Mesenteric fat pad (tissue), 1 donor: ENCODE results near the gene ERAL1. TPM values are rescaled to one million over a fixed set of nuclear protein-coding genes. Genes with fewer than 3 reads are reported as not detected.
"Not testable (repeated sequence)": the region's sequence is repeated elsewhere in the genome, so short reads cannot be mapped to it uniquely, and the experiment has no call there.

Source experiments
- DNase-seq: peaks from one replicate; pipeline ENCODE4 v3.0.0-alpha.2; 2020; ENCODE audit warnings: low spot score
- long read RNA-seq: library from polyadenylated mRNA; unstranded; transcript quantifications from one replicate; pipeline ENCODE4 v2.0.0, GENCODE V29; 2020
- total RNA-seq: library from RNA; stranded (reverse); fragmentation: NEBNext Ultra II Directional; extraction: Animal tissue kit (Norgen Biotek cat#: 25700); gene quantifications from one replicate; pipeline ENCODE4 v1.2.1, GENCODE V29; 2021
- donor health status: DM: yes; HTN: yes; CAD: no.

ERAL1 gene
- 26.3 TPM for total RNA-seq
- long read RNA-seq, transcript ERAL1-201 (10 exons, 1,925 nt): major isoform, 136 of 148 reads
- long read RNA-seq, partial matches to known transcripts: 1 of 148 reads
- long read RNA-seq, other reads (novel, unspliced or antisense): 11 of 148 reads

DNA sequence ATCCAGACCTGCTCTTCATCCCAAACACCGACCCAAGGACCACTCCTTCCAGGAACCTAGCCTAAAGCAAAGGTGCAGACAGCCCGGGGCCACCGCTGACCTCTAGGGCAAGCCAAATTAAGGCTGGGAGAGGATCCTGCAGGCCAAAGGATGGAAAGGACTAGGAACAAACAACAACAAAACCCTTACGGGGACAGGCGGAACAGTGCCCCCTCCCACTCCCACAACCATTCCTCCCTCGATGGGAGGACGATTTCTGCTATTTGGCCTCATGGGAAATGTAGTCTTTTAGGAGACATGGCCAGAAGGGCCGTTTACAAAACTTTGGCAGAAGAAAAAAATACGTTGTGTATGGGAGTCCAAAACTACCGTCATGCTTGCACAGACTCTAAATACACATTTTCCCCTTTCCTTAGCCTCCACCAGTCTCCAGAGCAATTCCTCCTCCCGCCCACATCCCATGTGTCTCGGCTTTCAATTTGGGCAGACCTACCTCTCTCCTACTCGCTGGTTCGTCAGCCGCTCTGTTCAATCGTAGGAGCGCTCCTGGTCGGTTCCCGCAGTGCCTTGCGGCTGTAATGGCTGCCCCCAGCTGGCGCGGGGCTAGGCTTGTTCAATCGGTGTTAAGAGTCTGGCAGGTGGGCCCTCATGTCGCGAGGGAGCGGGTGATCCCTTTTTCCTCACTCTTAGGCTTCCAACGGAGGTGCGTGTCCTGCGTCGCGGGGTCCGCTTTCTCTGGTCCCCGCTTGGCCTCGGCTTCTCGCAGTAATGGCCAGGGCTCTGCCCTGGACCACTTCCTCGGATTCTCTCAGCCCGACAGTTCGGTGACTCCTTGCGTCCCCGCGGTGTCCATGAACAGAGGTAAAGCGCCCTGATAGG lies at the start of gene ERAL1:
ERAL1 (plus strand) TSS at position 560 of the 879 bp plus-strand sequence; CDS start at position 579, 19 bp downstream.
- DNase-seq: peak; percentile 94

DNA sequence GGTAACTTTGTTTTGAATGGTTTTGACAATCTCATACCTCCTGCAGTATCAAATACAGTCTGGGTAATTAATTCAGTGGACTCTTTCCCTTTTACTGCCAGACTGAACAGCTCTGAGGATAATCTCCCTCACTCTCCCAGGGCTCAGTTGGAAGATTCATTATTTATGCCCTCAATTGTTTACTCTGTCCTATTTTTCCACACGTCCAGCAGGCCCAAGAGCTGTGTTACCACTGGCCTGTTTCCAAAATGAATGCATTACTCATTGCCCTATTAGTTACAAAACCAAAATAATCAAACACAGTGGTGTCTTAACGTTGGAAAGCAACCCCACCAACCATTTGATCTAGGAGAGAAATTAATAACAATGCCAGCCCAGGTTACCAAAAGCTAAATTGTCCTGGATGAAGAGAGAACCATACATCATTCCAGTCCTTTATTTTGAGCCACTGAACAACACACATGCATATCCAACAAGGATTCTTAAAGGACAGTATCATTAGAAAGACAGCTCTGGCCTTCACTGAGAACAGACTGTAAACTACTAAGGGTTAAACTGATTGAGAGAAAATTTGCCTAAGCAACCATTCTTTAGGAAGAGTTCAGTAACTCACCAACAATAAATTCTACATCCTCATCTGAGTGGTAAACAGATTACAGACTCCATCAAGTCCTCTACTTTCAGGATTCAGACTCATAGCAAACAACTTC lies 46.7 kb upstream of the ERAL1 start:
- DNase-seq: no peak

DNA sequence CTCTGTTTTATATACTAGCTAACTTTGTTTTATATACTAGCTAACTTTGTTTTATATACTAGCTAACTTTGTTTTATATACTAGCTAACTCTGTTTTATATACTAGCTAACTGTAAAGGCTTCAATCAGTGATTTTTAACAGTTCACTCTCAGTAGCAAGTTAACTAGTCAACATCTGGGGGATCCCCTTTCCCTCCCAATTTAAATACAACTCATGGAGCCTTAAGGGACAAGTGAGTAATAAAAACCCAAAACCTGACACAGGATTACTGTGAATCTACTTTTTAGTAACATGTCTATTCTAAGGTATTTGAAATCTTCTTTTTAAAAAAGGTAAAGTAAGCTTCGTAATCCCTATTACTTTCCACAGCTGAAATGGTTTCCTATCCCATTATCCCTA lies 44.4 kb upstream of the ERAL1 start:
- no peak for DNase-seq

DNA sequence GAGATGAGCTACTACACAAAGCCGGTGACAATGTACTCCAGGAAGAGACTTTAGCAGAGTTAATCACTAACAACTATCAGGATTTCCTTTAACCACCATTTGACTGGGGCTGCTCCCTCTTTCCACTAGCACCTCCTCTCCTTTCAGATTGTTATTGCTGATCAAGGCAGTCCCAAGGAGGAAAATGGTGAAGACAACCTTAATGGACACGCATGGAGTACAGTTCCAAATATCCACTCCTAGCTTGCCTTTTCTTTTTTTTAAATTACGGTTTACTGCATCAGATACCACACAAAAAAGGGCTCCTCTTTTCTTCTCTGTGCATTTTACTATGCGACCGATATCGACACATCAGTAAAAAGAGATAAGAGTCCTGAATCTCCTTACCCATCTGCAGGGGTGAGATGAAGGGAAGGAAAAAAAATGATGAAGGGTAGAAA lies 43.1 kb upstream of the ERAL1 start:
- DNase-seq: no peak

DNA sequence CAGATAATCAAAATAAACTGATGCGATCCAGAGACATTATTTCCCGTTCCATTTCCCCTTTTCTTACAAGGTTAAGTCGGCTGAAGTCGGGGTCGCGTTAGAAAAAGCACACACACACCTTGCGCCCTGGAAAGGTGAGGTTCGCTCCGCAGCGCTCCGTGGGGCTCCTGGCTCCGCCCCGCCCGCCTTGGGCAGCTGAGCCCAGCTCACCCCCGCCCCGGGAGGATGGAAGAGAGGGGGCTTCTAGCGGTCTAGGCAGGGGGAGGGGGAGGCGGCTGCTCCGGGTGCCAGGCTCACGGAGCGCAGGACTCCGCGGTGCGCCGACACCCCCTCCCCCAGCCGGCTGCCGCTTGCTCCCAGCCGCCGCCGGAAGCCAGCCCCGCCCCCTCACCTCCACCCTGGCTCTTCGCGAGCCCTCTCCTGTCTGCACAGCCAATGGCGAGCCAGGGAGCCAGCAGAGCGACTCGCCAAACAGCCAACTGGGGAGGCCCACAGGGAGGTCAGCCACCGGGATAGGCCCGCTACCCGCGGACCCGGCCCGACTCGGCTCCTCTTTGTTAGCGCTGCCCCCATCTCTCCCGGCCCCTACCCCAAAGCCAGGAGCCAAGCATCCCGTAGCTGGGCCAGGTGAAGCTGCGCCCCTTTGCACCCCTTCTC lies 42.6 kb upstream of the ERAL1 start:
- peak; percentile 98 for DNase-seq

DNA sequence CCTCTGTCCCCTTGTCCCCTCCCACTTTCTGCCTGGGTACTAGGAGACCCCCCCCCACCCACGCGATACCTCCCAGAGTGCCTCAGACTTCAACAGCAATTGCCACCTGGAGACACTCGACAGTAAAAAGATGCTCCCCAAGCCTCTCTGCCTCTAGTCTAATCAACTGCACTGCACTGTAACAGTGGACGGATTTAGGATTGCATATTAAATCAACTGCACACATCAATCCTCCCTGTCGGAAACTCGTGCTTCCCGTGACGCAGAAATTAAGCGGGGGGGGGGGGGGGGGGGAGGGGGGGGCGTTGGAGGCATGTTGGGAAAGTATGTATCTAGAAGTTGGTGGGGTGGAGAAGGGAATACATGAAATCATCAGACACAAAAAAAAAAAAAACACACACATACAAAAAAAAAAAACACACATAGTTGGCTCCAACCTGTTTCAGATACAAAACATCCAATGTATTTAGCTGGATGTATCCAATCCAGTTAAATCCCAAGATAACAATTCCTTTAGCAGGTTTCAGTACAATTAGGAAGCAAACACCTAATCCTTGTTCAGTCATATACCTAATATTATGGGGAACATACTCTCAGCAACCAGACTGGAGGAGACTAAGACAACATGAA lies 42.0 kb upstream of the ERAL1 start:
- DNase-seq: no peak

DNA sequence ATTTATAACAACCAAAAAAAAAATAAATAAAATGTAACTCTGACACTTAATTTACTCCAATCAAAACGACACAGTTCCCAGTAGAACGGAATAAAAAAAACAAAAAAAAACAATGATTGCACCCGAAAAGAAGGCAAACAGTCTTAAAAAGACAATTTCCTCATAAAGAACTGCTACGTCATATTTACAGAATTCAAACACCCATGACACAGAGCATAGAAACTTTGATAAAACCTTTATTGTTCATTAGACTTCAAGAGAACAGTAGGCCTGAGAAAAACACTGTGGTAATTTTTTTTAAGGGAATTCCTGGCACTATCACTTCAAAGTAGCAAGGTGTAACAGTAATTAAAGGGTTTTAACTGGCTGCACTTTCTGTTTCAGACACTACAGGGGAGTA lies 38.3 kb upstream of the ERAL1 start:
- no peak for DNase-seq

DNA sequence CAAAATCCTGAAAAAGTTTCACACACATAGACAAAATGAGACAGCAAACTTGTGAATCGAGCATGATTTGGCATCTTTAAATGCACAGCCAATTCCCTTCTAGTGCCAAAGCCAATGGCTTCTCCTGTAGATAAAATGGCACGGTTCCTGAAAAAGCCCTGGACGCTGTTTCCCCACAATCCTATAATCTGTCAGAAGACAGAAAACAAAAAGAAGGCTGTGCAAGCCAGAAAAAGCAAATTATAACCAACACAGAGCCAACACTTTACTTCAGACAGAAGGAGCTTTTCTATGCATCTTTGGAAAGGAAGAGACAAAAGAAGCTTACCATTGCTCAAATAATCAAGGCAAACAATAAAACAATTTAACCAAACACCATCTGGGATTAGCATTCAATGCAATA lies 36.0 kb upstream of the ERAL1 start:
- DNase-seq: no peak

DNA sequence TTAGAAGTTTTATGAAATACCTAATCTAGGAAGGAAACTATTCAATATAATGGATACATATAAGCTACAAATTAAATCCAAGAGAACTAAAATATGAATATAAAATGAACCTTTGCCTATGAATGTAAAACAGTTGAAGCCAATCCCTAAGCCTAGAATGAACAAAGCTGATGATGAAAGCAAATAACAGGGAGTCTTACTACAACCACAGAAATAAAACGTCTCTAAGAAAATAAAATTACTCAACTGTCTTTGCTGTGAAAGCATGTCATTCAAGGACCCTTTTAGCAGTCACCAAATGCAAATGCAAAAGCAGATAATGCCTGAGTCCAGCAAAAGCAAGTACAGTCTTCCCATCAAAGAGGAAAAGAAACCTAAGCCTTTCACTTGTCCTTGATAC lies 35.2 kb upstream of the ERAL1 start:
- no peak for DNase-seq

DNA sequence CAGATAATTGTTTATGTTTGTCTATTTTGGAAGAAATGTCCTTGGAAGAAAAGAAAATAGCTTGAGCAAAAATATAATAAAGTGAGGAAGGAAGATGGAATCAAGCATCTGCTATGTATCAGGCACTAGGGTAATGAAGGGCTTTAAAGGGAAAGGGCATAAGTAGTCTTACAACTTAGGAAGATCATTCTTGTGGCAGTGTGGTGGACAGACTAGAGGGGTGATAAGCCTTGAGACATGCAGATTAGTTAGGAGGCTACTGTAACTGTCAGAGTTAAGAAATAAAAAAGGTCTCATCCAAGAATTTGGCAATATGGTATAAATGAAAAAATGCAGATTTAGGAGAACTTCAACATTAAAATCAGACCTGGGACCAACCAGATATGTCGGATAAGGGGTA lies 27.1 kb upstream of the ERAL1 start:
- DNase-seq: no peak

DNA sequence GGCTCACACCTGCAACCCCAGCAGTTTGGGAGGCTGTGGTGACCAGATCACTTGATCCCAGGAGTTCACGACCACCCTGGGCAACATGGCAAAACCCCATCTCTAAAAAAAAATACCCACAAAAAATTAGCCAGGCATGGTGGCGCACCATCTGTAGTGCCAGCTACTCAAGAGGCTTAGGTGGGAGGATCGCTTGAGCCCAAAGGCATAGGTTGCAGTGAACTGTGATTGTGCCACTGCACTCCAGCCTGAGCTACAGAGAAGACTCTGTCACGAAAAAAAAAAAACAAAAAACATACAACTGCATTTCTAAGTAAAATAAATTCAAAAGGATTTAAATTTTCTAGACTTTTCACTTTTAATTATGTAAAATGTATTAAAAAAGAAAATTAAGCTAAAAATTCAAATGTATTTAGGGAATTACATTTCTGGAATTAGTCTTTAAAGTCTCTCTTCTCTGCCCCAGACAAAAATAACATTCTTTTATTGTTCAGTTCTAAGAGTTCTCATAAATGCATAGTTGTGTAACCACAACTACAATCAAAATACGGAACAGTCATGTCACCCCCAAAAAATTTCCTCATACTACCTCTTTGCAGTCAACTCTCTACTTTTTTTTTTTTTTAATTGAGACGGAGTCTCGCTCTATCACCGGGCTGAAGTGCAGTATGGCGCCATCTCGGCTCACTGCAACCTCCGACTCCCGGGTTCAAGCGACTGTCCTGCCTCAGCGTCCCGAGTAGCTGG lies 26.3 kb upstream of the ERAL1 start:
- DNase-seq: peak; percentile 41

DNA sequence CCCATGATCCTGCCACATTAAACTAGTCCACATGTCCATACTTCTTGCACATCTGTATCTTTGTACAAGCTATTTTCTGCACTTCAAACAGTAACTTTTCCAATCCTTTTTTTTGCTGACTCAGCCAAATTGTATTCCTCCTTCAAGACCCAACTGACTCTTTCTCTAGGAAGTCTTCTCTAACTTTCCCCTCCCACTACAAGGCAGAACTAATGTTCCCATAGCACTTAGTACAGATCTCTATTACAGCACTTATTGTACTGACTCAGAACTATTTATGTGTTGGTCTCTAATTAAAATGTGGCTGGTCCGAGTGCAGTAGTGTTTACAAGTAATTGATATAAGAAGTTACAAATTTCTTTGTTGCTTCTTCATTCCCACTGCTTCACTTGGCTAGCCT lies 20.4 kb upstream of the ERAL1 start:
- no peak for DNase-seq

DNA sequence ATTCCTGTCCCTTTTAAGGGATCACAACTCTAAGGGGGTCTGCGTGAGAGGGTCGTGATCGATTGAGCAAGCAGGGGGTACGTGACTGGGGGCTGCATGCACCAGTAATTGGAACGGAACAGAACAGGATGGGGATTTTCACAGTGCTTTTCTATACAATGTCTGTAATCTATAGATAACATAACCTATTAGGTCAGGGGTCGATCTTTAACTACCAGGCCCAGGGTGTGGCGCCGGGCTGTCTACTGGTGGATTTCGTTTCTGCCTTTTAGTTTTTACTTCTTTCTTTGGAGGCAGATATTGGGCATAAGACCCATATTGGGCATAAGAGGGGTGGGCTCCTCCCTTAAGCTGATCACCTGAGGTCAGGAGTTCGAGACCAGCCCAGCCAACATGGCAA lies 18.3 kb upstream of the ERAL1 start:
- not testable (repeated sequence) for DNase-seq

DNA sequence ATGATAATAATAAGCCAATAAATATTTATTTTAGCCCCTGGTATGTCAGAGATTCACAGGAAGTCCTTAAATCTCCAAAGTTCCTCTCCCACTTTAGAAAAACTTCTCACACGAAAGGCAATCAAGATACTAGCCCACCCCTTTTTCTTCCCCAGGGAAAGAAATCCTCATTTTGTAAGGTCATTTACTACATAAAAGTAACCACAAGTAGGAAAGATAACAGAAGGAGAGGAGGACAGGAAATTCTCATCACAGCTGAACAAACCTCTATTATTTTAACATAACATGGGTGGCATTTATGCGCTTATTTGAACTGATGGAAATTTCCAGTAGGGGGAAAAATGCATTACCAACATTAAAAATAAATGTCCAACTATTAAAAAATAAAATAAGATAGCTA lies 15.6 kb upstream of the ERAL1 start:
- DNase-seq: no peak

DNA sequence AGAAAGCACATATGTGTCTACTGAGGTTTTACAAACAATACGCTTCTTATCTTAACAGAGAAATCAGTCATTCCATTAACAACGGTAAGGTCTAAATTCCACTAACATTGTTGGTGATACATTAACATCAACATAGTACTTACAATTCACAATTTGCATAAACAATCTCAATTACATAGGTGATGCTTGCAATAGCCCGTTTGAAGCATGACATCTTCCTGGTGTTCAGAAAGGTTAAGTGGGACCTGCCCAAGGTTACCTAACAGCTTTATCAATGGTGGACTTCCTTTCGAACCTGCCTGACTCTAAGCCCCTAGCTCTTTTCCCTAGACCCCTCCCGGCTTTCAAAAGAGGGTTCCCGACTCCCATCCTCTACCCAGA lies 12.9 kb upstream of the ERAL1 start:
- DNase-seq: no peak

DNA sequence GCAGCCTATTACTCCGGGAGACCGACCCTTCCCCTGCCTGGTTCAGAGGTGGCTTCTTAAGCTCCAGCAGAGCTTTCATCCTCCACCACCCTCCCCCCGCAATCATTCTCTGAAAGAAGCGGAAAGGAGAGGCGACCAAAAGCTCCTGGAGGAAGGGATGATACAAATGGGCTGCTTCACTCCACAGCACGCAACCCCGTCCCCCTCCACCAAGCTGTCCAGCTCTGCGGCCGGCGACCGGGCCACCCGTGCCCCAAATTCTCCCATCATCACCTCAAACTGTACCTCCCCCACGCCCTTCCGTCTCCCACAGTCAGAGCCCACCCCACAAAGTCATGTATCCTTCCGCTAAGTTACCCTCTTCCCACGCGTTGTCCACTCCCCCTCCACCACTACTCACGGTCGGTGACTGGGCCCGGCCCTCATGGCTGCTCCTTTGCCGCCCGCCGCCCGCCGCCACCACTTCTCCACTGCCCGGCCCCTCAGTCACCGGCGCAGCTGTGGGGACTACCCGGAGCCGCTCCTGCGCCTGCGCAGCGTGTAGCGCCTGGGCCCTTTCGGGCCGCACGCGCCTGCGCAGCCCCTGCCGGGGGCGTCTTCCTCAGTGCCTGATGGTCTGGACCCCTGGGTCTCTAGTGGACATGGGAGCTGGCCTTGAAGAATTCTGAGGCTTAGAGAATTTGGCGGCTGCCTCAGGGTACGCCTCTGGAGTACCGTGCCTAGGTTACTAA lies 12.4 kb upstream of the ERAL1 start, which contains the start of gene FAM222B:
FAM222B (minus strand) TSS at position 509 of the 731 bp plus-strand sequence. CDS start 76,123 bp downstream, outside the sequence.
- peak; percentile 93 for DNase-seq

DNA sequence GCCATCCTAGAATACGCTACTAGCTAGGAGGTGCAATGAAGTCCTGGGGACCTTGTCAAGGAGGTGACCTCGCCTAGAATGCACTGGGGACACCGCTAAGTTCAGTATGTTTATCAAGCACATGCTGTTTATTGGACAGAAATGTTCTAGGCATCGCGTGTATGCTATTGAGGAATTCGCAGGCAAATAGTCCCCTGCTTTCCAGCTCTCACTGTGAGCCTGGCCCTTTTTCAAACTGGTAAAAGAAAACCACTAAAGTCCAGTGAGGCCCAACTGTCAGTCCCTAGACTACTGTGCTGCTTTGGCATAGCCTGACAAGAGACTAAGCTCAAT lies 11.0 kb upstream of the ERAL1 start:
- DNase-seq: no peak

DNA sequence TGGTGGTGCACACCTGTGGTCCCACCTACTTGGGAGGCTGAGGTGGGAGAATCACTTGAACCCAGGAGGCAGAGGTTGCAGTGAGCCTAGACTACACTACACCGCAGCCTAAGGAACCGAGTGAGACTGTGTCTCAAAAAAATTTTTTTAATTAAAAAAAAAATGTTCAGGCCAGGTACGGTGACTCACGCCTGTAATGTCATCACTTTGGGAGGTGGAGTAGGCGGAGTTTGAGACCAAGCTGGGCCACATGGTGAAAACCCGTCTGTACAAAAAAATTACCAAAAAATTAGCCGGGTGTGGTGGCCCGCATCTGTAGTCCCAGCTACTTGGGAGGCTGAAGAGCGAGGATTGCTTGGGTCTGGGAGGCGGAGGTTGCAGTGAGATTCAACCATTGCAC lies 8.6 kb upstream of the ERAL1 start:
- DNase-seq: no peak

DNA sequence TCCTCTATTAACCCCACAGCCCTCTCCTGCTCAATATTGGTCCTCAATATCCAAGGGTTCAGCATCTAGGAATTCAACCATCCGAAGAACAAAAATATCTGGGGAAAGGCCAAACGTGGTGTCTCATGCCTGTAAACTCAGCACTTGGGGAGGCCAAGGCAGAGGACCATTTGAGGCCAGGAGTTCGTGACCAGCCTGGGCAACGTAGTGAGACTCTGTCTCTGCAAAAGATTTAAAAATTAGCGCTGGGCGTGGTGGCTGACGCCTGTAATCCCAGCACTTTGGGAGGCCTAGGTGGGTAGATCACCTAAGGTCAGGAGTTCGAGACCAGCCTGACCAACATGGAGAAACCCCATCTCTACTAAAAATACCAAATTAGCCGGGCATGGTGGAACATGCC lies 8.1 kb upstream of the ERAL1 start:
- not testable (repeated sequence) for DNase-seq

DNA sequence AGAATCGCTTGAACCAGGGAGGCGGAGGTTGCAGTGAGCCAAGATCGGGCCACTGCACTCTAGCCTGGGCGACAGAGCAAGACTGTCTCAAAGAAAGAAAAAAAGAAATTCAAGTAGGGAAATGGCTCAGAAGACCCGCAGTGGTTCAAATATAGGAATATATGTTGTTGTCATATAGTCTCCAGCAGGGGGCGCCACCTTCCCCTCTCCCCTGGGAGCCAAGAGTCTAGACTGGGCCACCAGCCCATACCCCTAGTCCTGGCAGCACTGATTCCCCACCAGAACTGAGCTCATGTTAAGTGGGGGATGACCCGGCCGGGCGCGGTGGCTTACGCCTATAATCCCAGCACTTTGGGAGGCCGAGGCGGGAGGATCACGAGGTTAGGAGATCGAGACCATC lies 6.1 kb upstream of the ERAL1 start:
- not testable (repeated sequence) for DNase-seq
